22Rv1 (cell line): ENCODE measurements around the gene STARD3.

Experiments
- H3K27ac ChIP-seq: fragments of 450-650 bp; 2 replicates; pipeline ENCODE4 v1.5.1; 2017
- ZFX ChIP-seq: fragments of 450-650 bp; IDR thresholded peaks from 2 replicates; pipeline ENCODE4 v1.6.1; 2017; ENCODE audit warnings: antibody characterized with exemption, borderline replicate concordance
- TF ChIP-seq, protein P1 (sequence below): fragments of 450-650 bp; IDR thresholded peaks from 2 replicates; pipeline ENCODE4 v1.5.1; 2017; ENCODE audit warnings: mild to moderate bottlenecking

Gene STARD3

DNA sequence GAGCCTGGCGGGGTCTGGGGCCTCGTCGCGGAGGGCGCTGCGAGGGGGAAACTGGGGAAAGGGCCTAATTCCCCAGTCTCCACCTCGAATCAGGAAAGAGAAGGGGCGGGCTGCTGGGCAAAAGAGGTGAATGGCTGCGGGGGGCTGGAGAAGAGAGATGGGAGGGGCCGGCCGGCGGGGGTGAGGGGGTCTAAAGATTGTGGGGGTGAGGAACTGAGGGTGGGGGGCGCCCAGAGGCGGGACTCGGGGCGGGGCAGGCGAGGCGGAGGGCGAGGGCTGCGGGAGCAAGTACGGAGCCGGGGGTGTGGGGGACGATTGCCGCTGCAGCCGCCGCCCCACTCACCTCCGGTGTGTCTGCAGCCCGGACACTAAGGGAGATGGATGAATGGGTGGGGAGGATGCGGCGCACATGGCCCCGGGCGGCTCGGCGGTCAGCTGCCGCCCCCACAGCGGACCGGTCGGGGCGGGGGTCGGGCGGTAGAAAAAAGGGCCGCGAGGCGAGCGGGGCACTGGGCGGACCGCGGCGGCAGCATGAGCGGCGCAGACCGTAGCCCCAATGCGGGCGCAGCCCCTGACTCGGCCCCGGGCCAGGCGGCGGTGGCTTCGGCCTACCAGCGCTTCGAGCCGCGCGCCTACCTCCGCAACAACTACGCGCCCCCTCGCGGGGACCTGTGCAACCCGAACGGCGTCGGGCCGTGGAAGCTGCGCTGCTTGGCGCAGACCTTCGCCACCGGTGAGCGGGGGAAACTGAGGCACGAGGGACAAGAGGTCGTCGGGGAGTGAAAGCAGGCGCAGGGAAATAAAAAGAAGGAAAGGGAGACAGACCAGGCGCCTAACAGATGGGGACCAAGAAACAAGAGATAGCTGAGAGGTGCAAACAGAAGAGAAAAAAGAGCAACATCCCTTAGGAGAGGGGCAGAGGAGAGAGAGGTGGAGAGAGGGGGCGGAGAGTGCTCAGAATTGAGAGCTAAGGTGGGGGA lies 31.3 kb downstream of the STARD3 start, which contains the start of gene PNMT:
Gene PNMT (plus strand): TSS at position 509 of the 980 bp plus-strand sequence. CDS start 23 bp downstream, at position 532.
- H3K27ac ChIP-seq, result no peak within 1 kb of the TSS
- TF ChIP-seq ZFX, result no peak
- TF ChIP-seq, protein P1, sequence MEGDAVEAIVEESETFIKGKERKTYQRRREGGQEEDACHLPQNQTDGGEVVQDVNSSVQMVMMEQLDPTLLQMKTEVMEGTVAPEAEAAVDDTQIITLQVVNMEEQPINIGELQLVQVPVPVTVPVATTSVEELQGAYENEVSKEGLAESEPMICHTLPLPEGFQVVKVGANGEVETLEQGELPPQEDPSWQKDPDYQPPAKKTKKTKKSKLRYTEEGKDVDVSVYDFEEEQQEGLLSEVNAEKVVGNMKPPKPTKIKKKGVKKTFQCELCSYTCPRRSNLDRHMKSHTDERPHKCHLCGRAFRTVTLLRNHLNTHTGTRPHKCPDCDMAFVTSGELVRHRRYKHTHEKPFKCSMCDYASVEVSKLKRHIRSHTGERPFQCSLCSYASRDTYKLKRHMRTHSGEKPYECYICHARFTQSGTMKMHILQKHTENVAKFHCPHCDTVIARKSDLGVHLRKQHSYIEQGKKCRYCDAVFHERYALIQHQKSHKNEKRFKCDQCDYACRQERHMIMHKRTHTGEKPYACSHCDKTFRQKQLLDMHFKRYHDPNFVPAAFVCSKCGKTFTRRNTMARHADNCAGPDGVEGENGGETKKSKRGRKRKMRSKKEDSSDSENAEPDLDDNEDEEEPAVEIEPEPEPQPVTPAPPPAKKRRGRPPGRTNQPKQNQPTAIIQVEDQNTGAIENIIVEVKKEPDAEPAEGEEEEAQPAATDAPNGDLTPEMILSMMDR, result peak; percentile 88

DNA sequence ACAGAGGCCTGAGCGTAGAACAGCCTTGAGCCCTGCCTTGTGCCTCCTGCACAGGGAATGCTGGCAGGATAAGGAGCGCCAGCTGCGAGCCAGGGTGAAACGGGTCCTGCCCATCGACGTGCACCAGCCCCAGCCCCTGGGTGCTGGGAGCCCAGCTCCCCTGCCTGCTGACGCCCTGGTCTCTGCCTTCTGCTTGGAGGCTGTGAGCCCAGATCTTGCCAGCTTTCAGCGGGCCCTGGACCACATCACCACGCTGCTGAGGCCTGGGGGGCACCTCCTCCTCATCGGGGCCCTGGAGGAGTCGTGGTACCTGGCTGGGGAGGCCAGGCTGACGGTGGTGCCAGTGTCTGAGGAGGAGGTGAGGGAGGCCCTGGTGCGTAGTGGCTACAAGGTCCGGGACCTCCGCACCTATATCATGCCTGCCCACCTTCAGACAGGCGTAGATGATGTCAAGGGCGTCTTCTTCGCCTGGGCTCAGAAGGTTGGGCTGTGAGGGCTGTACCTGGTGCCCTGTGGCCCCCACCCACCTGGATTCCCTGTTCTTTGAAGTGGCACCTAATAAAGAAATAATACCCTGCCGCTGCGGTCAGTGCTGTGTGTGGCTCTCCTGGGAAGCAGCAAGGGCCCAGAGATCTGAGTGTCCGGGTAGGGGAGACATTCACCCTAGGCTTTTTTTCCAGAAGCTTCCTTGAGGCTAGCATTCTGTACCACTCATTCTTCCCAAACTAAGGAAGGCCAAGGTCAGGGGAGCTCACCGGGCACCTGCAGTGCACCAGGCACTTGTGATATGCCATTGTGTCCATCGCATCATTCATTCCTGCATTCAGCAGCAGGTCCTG lies 33.2 kb downstream of the STARD3 start:
- no peak overlapping the region for H3K27ac ChIP-seq
- TF ChIP-seq ZFX, result no peak
- TF ChIP-seq, protein P1, result no peak

DNA sequence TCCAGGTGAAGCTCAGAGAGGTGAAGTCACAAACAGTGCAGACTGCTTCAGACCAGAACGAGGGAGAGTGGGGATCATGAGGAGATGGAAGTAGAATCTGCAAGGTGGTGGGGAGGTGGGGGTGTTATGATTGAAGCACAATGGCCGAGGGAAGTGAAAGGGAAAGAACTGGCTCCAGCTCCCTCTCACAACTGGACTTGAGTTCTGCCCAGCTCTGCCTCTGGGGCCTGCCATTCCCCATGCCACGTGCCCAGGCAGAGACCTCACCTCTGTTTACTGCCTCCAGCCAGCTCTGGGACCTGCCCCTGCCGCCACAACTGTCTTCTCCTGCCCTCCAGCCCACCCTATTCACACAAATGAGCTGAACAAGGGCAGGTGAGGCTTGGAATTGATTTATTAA lies 33.8 kb downstream of the STARD3 start:
- TF ChIP-seq, protein P1, result no peak
- no peak for TF ChIP-seq ZFX
- no peak overlapping the region for H3K27ac ChIP-seq

DNA sequence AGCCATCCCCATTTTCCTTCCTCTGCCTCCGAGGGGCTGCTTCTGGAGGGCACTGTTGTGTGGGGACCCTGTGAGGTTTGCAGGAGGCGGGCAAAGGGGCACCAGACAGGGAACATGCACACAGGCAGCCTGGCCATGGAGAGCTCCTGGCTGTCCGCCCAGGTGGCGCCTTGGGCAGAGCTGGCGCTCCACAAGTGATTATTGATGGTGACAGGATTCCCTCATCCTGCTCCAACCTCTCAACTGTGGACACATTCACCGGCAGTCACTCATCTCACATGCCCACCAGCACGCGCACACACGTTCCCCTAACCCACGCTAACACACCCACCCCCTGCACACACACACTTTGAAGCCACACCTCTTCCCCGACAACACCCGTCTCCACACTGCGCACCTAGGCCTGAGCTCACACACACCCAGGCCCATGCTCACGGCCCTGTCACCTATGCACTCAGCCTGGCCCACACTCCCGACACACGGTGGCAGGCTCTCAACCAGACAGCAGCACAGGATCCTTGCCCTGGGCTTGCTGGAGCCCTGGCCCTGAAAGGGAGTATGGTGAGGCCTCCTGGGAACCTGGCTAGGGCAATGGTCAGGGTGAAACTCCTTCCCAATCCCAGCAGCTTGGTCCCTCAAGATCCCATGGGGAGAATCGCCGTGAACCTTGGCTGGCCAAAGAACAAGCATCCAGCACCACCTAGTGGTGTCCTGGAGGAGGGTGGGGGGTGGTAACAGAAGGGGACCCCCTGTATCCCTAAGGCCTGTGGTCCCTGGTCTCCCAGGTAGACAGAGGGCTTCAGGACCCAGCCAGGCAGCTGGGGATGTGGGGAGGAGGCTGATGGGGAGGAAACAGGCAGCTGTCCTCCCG lies 34.9 kb downstream of the STARD3 start:
- H3K27ac ChIP-seq, result no peak overlapping the region
- TF ChIP-seq, protein P1, result peak; percentile 65
- no peak for TF ChIP-seq ZFX

DNA sequence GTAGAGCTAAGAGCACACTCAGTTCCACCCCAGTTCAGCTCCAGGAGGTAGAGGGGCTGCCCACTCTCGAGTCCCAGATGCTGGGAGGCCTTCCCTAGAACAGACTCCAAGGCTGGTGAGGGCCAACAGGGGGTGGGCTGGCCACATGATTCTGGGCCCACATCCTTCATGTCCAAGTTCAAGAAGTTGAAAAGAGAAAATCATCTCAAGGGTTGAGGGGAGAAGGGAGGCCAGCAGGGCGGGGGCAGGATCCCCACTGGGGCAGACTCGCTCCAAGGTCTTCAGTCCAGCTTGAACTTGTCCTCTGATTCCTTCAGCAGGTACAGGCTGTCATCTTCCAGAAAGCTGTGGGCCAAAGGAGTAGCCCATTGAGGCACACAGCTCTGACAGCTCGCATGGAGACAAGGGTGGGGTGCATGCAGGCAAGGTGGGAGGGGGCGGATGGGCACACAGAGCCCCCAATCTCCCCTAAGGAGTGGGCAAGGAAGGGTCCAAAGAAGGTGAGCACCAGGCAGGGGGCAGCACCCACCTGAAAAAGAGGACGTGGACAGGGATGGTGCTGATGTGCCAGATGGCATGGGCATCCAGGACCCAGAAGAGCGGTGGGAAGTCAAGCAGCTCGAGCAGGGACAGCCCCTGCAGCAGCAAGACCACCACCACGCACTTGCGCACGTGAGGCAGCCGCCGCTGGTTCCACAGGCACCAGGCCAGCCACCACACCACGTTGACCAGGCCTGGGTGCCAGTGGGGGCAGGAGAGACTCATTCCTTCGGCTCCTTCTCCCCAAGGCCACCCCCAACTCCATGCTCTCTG lies 35.8 kb downstream of the STARD3 start:
- H3K27ac ChIP-seq, result no peak overlapping the region
- TF ChIP-seq ZFX, result no peak
- TF ChIP-seq, protein P1, result peak; percentile 28
